Measurements from ENCODE around the gene TMEM186.
"Not testable (repeated sequence)": the region's sequence is repeated elsewhere in the genome, so short reads cannot be mapped to it uniquely, and the experiment has no call there.

Gene TMEM186

GRCh38 chr16:8807189-8807588, 9.8 kb upstream of the TMEM186 start:
- TF ChIP-seq CTCF (IDR thresholded peaks at IDR 0.05; ENCODE audit: borderline replicate concordance, insufficient read depth, low read depth, low read length): no peak
- H3K4me3 ChIP-seq (ENCODE audit: low read depth, low read length): no peak overlapping the region

- H3K4me3 ChIP-seq (ENCODE audit: low read depth, low read length): no peak overlapping the region
- no peak for TF ChIP-seq CTCF (IDR thresholded peaks at IDR 0.05; ENCODE audit: borderline replicate concordance, insufficient read depth, low read depth, low read length)
Observed at GRCh38 chr16:8806272-8806983, 9.0 kb upstream of the TMEM186 start.

- TF ChIP-seq CTCF (IDR thresholded peaks at IDR 0.05; ENCODE audit: borderline replicate concordance, insufficient read depth, low read depth, low read length): no peak
- H3K4me3 ChIP-seq (ENCODE audit: low read depth, low read length): no peak overlapping the region
Observed at GRCh38 chr16:8804313-8804712, 6.9 kb upstream of the TMEM186 start.

GRCh38 chr16:8803733-8804132, 6.3 kb upstream of the TMEM186 start:
- H3K4me3 ChIP-seq (ENCODE audit: low read depth, low read length): not testable (repeated sequence)

GRCh38 chr16:8801701-8802100, 4.3 kb upstream of the TMEM186 start:
- H3K4me3 ChIP-seq (ENCODE audit: low read depth, low read length): no peak overlapping the region
- no peak for TF ChIP-seq CTCF (IDR thresholded peaks at IDR 0.05; ENCODE audit: borderline replicate concordance, insufficient read depth, low read depth, low read length)

GRCh38 chr16:8798535-8799157, 1.2 kb upstream of the TMEM186 start:
- peak overlapping the region; percentile 79 for H3K4me3 ChIP-seq (ENCODE audit: low read depth, low read length)
- no peak for TF ChIP-seq CTCF (IDR thresholded peaks at IDR 0.05; ENCODE audit: borderline replicate concordance, insufficient read depth, low read depth, low read length)

GRCh38 chr16:8798174-8798527, 712 bp upstream of the TMEM186 start:
- H3K4me3 ChIP-seq (ENCODE audit: low read depth, low read length): peak overlapping the region; percentile 79
- TF ChIP-seq CTCF (IDR thresholded peaks at IDR 0.05; ENCODE audit: borderline replicate concordance, insufficient read depth, low read depth, low read length): no peak

All from GM12875 (cell line).